Uterus (tissue), 2 donors: ENCODE results near the gene DKC1.

Experiments
- CTCF ChIP-seq, 4 experiments: fragments of 200-600 bp in 2 of 4; fragments of 450-650 bp in 2 of 4; sonication (generic) in 2 of 4; IDR thresholded peaks; one replicate each; pipeline ENCODE4 v1.5.1; 2016 to 2019; ENCODE audit warnings: antibody characterized with exemption in 4 of 4, mild to moderate bottlenecking in 2 of 4, moderate library complexity in 1 of 4
- POLR2A ChIP-seq, 2 donors: fragments of 450-650 bp; IDR thresholded peaks; one replicate each; pipeline ENCODE4 v1.6.1; 2016; ENCODE audit warnings: antibody characterized with exemption in 2 of 2, mild to moderate bottlenecking in 1 of 2, moderate library complexity in 1 of 2

DNA sequence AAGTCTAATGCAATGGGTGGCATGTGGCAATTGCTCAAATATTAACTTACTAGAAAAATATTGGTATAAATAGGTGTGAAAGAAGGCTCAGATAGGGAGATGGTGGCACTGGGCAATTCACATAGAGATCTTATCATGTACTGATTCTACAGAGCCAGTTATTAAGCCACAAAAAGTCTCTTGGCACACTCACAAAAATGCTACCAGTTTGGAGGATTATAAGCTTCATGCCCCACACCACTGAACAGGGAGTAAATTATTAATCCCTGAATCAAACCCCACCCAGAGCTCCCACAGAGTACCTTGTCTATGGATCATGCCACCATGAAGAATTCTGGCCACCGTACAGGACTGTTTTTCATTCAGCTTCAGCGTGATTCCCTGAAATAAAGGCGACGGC, 28.8 kb downstream of the DKC1 start:
- no peak for TF ChIP-seq POLR2A (IDR thresholded peaks at IDR 0.05)
- no peak for TF ChIP-seq CTCF (IDR thresholded peaks at IDR 0.05)
